Fibroblast of lung (primary cell): ENCODE results near the gene STK4. TPM values are rescaled to one million over a fixed set of nuclear protein-coding genes. Genes with fewer than 3 reads are reported as not detected.
A peak's percentile ranks its signal among the peaks of the same experiment; 100 is the strongest.

Source experiments
- DNase-seq, 2 donors: peaks; one replicate each; pipeline versions ENCODE4 v3.0.0 to v3.0.0-alpha.2; 2010; ENCODE audit warnings: low read depth in 2 of 2
- H2AFZ ChIP-seq: 2 replicates; pipeline ENCODE4 v1.5.1; 2012; ENCODE audit warnings: low read length, control low read depth, inconsistent platforms
- H3K27ac ChIP-seq: 2 replicates; pipeline ENCODE4 v1.5.1; 2011; ENCODE audit warnings: low read length, control low read depth; ENCODE audit not compliant: insufficient read depth
- H3K27me3 ChIP-seq: 2 replicates; pipeline ENCODE4 v1.5.1; 2011; ENCODE audit warnings: mild to moderate bottlenecking, low read length; ENCODE audit not compliant: control insufficient read depth, insufficient read depth
- H3K36me3 ChIP-seq: 2 replicates; pipeline ENCODE4 v1.5.1; 2011; ENCODE audit warnings: low read length; ENCODE audit not compliant: control insufficient read depth, insufficient read depth
- H3K4me1 ChIP-seq: 2 replicates; pipeline ENCODE4 v1.5.1; 2011; ENCODE audit warnings: low read length; ENCODE audit not compliant: control insufficient read depth, insufficient read depth; ENCODE audit errors: extremely low read depth
- H3K4me2 ChIP-seq: 2 replicates; pipeline ENCODE4 v1.5.1; 2011; ENCODE audit warnings: low read length, control low read depth; ENCODE audit not compliant: insufficient read depth; ENCODE audit errors: extremely low read depth
- H3K4me3 ChIP-seq, 4 experiments: fragments of 200-600 bp in 1 of 4; sonication (generic) in 1 of 4; replicated peaks in 1 of 4; 2 replicates each; pipeline ENCODE4 v1.5.1; 2011 to 2016; ENCODE audit warnings: low read length in 4 of 4, low read depth in 3 of 4, mild to moderate bottlenecking in 3 of 4, control low read depth in 2 of 4, inconsistent platforms in 1 of 4, mixed read lengths in 1 of 4; ENCODE audit not compliant: insufficient read depth in 1 of 4; ENCODE audit errors: control extremely low read depth in 1 of 4
- H3K79me2 ChIP-seq: 2 replicates; pipeline ENCODE4 v1.5.1; 2012; ENCODE audit warnings: mild to moderate bottlenecking, low read length, inconsistent platforms; ENCODE audit not compliant: control insufficient read depth, insufficient read depth
- H3K9ac ChIP-seq: 2 replicates; pipeline ENCODE4 v1.5.1; 2011; ENCODE audit warnings: mild to moderate bottlenecking, low read length, control low read depth; ENCODE audit not compliant: insufficient read depth
- H3K9me3 ChIP-seq: 2 replicates; pipeline ENCODE4 v1.5.1; 2012; ENCODE audit warnings: low read depth, low read length; ENCODE audit not compliant: control insufficient read depth, insufficient read depth
- H4K20me1 ChIP-seq: 2 replicates; pipeline ENCODE4 v1.5.1; 2011; ENCODE audit warnings: low read length; ENCODE audit not compliant: control insufficient read depth, insufficient read depth; ENCODE audit errors: extremely low read depth
- EZH2 ChIP-seq: IDR thresholded peaks from 2 replicates; pipeline ENCODE4 v1.5.1; 2012; ENCODE audit warnings: low read length, control low read depth, mild to moderate bottlenecking; ENCODE audit errors: missing control alignments
- polyA plus RNA-seq, 2 donors: library from polyadenylated mRNA; depleted of rRNA in 1 of 2; stranded (reverse) in 1 of 2; unstranded in 1 of 2; fragments of >200 nt; gene quantifications; 2 replicates each; pipeline ENCODE4 v1.2.1, GENCODE V29; 2011 to 2012; ENCODE audit warnings: missing spikeins in 1 of 2
- total RNA-seq: library from RNA; depleted of rRNA; stranded (reverse); fragments of >200 nt; gene quantifications from 2 replicates; pipeline ENCODE4 v1.2.1, GENCODE V29; 2014
- TF ChIP-seq, protein P1 (sequence below), 2 donors: IDR thresholded peaks in 1 of 2; conservative IDR thresholded peaks in 1 of 2; 1 replicate in 1 of 2; 2 replicates in 1 of 2; pipeline ENCODE4 v1.5.1; 2011 to 2012; ENCODE audit warnings: low read length in 2 of 2, control low read depth in 1 of 2, inconsistent platforms in 1 of 2, low read depth in 1 of 2, mild to moderate bottlenecking in 1 of 2

The STK4 gene
- total and polyA plus RNA-seq, 2 donors (not counting 1 experiment from before 2014, with no cell fraction given) = 19.0 to 31.7 TPM

- H3K9ac ChIP-seq = no peak overlapping the region
- no peak overlapping the region for H3K4me3 ChIP-seq
- H3K79me2 ChIP-seq = no peaks in the 10 kb centered on the region
- H3K27me3 ChIP-seq = no peaks in the 10 kb centered on the region
- TF ChIP-seq, protein P1, sequence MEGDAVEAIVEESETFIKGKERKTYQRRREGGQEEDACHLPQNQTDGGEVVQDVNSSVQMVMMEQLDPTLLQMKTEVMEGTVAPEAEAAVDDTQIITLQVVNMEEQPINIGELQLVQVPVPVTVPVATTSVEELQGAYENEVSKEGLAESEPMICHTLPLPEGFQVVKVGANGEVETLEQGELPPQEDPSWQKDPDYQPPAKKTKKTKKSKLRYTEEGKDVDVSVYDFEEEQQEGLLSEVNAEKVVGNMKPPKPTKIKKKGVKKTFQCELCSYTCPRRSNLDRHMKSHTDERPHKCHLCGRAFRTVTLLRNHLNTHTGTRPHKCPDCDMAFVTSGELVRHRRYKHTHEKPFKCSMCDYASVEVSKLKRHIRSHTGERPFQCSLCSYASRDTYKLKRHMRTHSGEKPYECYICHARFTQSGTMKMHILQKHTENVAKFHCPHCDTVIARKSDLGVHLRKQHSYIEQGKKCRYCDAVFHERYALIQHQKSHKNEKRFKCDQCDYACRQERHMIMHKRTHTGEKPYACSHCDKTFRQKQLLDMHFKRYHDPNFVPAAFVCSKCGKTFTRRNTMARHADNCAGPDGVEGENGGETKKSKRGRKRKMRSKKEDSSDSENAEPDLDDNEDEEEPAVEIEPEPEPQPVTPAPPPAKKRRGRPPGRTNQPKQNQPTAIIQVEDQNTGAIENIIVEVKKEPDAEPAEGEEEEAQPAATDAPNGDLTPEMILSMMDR (conservative IDR thresholded peaks at IDR 0.05 in 1 of 2, IDR thresholded peaks at IDR 0.05 in 1 of 2; ENCODE audit: low read depth in 1 of 2, low read length in 2 of 2) = no peak
- no peak for TF ChIP-seq EZH2
- H2AFZ ChIP-seq = no peak overlapping the region
- no peak overlapping the region for H3K27ac ChIP-seq
- H3K4me2 ChIP-seq = no peak overlapping the region
- DNase-seq = peak in 1 of 2 donors; percentile 69
- H4K20me1 ChIP-seq = no peaks in the 10 kb centered on the region
- H3K9me3 ChIP-seq = no peaks in the 10 kb centered on the region
- peaks cover 2% of the 10 kb centered on the region for H3K36me3 ChIP-seq
- H3K4me1 ChIP-seq = peaks cover 3% of the 10 kb centered on the region
Measured at GRCh38 chr20:45073221-45073620, 106.9 kb downstream of the STK4 start.

- H3K27ac ChIP-seq = no peak overlapping the region
- no peak overlapping the region for H2AFZ ChIP-seq
- H3K9me3 ChIP-seq = no peaks in the 10 kb centered on the region
- no peaks in the 10 kb centered on the region for H4K20me1 ChIP-seq
- H3K4me2 ChIP-seq = no peak overlapping the region
- no peaks in the 10 kb centered on the region for H3K27me3 ChIP-seq
- no peak overlapping the region for H3K4me3 ChIP-seq
- H3K36me3 ChIP-seq = peaks cover 5% of the 10 kb centered on the region
- no peaks in the 10 kb centered on the region for H3K4me1 ChIP-seq
- no peak for DNase-seq
- H3K9ac ChIP-seq = no peak overlapping the region
- TF ChIP-seq, protein P1 (conservative IDR thresholded peaks at IDR 0.05 in 1 of 2, IDR thresholded peaks at IDR 0.05 in 1 of 2; ENCODE audit: low read depth in 1 of 2, low read length in 2 of 2) = no peak
- no peak for TF ChIP-seq EZH2
- no peaks in the 10 kb centered on the region for H3K79me2 ChIP-seq
Measured at GRCh38 chr20:45077559-45077958, 111.2 kb downstream of the STK4 start.

DNA sequence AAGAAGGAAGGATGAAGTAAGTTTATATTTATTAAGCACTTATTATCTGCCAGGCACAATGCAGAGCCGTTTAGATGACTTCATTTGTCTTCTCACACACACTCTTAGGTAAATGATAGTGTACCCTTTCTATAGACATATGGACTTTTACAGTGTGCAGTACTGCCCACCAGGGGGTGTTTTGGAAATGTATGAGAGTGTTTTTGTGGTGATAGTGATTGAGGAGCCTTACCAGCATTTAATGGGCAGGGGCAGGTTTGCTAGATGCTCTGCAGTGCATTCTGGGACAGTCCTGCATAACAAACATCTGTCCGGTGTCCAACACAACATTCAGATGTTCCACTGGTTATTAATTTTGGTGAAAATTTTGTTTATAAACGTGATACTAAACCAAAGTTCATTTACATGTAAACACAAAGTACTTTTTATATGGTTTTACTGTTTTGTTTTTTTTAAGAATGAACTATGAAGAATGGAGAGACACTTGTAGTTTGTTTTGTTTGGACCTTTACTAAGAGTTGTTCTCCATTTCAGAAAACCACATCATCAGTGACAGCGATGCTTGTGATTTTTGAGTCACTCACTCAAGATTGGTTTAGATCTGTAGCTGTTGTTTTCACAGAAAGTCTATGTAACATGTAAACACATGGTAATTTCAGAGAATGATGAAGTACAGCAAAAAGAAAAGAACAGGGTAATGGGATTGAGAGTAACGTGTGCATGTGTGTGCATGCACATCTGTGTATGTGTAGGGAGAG lies 114.7 kb downstream of the STK4 start:
- H3K9me3 ChIP-seq = no peaks in the 10 kb centered on the region
- no peak overlapping the region for H3K9ac ChIP-seq
- peaks cover 2% of the 10 kb centered on the region for H3K36me3 ChIP-seq
- DNase-seq = peak in 1 of 2 donors; percentile 56
- H3K4me1 ChIP-seq = no peaks in the 10 kb centered on the region
- no peaks in the 10 kb centered on the region for H4K20me1 ChIP-seq
- H3K79me2 ChIP-seq = no peaks in the 10 kb centered on the region
- H3K27me3 ChIP-seq = no peaks in the 10 kb centered on the region
- no peak overlapping the region for H2AFZ ChIP-seq
- H3K4me3 ChIP-seq = no peak overlapping the region
- H3K4me2 ChIP-seq = no peak overlapping the region
- no peak overlapping the region for H3K27ac ChIP-seq
- TF ChIP-seq, protein P1 (conservative IDR thresholded peaks at IDR 0.05 in 1 of 2, IDR thresholded peaks at IDR 0.05 in 1 of 2; ENCODE audit: low read depth in 1 of 2, low read length in 2 of 2) = peak; percentile 42 to 61
- TF ChIP-seq EZH2 = no peak
